Testis (tissue), 2 donors: ENCODE data around the gene SRSF6.

ENCODE experiments used
- POLR2A ChIP-seq: fragments of 450-650 bp; IDR thresholded peaks from one replicate; pipeline ENCODE4 v1.6.1; 2017; ENCODE audit warnings: antibody characterized with exemption, mild to moderate bottlenecking, moderate library complexity
- TF ChIP-seq, protein P1 (sequence below), 3 experiments: fragments of 450-650 bp in 2 of 3; fragments of 200-600 bp in 1 of 3; sonication (generic) in 1 of 3; IDR thresholded peaks; one replicate each; pipeline ENCODE4 v1.5.1; 2016 to 2019; ENCODE audit warnings: antibody characterized with exemption in 3 of 3, mild to moderate bottlenecking in 2 of 3, moderate library complexity in 1 of 3

DNA sequence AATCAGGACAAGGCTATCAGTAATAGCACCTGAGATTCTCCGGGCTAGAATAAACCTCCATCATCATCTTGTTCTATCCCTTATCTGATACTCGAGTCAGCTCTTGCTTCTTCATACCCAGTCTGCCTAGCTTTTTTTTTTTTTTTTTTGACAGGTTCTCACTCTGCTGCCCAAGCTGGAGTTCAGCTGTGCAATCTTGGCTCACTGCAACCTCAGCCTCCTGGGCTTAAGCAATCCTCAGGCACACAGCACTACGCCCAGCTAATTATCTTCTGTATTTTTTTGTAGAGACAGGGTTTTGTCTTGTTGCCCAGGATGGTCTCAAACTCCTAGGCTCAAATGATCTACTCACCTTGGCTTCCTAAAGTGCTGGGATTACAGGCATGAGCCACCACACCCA is 19.5 kb downstream of the SRSF6 start:
- TF ChIP-seq, protein P1, sequence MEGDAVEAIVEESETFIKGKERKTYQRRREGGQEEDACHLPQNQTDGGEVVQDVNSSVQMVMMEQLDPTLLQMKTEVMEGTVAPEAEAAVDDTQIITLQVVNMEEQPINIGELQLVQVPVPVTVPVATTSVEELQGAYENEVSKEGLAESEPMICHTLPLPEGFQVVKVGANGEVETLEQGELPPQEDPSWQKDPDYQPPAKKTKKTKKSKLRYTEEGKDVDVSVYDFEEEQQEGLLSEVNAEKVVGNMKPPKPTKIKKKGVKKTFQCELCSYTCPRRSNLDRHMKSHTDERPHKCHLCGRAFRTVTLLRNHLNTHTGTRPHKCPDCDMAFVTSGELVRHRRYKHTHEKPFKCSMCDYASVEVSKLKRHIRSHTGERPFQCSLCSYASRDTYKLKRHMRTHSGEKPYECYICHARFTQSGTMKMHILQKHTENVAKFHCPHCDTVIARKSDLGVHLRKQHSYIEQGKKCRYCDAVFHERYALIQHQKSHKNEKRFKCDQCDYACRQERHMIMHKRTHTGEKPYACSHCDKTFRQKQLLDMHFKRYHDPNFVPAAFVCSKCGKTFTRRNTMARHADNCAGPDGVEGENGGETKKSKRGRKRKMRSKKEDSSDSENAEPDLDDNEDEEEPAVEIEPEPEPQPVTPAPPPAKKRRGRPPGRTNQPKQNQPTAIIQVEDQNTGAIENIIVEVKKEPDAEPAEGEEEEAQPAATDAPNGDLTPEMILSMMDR (IDR thresholded peaks at IDR 0.05), result no peak
- no peak for TF ChIP-seq POLR2A
